ENCODE results near the gene PACSIN1. TPM values are rescaled to one million over a fixed set of nuclear protein-coding genes. Genes with fewer than 3 reads are reported as not detected.

The PACSIN1 gene
- not detected in 2 replicates for total RNA-seq (2014; rRNA removed; shearing (Covaris generic); ENCODE audit: low replicate concordance)

DNA sequence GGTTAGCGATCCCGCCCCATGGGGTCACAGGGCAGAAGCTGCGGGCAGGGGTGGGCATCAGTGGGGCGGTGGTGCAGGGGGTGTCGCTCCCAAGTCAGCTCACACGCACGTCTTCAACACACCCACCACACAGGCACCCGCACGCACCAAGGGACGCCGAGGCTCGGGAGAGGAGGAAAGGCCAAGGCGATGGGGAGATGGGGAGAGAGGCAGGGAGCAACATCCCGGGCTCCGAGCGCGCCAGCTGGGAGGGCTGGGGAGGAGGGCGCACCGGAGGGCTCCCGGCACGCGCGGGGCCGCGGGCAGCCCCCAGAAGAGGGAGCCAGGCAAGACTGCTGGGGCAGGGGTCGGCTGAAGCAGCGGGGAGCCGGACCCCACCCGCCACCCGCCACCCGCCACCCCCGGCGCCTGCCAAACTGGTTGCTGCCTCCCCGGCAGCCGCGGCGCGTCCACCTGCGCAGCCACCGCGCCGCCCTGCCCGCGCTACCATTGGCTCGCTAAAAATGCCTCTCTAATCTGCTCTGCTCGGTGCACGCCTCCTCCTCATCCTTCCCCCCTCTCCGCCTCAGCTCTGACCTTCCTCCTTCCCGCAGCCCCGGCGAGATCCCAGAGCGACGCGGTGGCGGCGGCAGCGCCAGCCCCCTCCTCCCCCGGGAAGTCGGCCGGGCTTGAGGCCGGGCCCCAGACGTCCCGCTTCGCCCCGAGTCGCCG is at the start of gene PACSIN1:
TSS of gene PACSIN1 (plus strand) at position 546 of the 711 bp plus-strand sequence. CDS start 60,230 bp downstream, outside the sequence.
- in situ Hi-C loops (cut with HindIII; ENCODE audit: low pct_unique_long_range_greater_than_20kb, low sequenced_read_pairs), result no loop called here
- no peak for DNase-seq (ENCODE audit: low read depth)

DNA sequence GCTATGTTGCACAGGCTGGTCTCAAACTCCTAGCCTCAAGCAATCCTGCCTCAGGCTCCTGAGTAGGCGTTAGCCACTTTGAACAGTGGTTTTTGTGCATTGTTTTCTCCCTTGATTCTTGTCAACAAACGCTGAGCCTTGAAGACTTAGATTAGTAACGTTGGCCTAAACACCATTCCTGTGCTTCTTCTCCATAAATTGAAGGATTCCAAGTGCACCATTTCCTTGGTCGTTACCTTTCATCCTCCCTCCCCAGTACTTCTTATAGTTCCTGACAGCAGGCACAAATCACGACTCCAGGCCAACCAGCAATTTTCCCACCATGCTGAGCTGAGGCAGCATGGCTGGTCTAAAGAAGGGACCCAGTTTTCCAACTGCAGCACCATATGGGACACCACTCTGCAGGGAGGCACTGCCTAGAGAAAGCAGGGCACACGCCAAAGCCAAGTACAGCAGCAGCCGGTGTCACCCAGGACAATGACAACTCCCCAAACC is 49.0 kb upstream of the PACSIN1 start:
- in situ Hi-C loops (cut with HindIII; ENCODE audit: low pct_unique_long_range_greater_than_20kb, low sequenced_read_pairs), result no loop called here
- DNase-seq (ENCODE audit: low read depth), result no peak

DNA sequence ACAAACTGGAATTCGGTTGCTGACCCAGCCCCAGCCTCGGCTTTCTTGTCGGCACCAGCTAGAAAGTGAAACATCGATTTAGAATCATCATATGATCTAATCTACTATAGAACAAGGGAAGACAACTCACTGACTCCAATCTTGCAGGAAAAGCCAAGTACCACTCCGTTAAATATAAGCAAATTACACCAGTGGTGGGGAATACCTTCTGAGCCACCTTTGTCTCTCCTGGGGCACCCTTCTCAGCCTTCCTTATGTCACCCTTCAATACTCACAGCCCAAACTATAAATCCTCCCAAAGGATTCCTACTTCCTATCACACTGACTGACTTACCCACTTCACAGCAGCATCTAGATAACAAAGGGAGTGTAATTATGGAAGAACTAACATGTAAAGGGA is 47.5 kb upstream of the PACSIN1 start:
- no peak for DNase-seq (ENCODE audit: low read depth)
- in situ Hi-C loops (cut with HindIII; ENCODE audit: low pct_unique_long_range_greater_than_20kb, low sequenced_read_pairs), result no loop called here

DNA sequence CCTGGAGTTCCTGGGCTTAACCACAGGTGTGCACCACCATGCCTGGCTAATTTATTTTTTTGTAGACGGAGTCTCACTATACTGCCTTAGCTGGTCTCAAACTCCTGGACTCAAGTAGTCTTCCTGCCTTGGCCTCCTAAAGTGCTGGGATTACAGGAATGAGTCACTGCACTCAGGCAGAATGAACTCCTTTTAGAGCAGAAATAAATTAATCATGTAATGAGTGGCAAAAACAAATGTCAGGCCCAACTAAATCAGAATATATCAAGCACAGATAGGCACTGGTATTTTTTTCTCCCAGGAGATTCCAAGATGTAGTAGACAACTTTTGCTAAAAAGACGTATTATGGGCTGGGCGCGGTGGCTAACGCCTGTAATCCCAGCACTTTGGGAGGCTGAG is 42.6 kb upstream of the PACSIN1 start:
- in situ Hi-C loops (cut with HindIII; ENCODE audit: low pct_unique_long_range_greater_than_20kb, low sequenced_read_pairs), result no loop called here
- DNase-seq (ENCODE audit: low read depth), result no peak

DNA sequence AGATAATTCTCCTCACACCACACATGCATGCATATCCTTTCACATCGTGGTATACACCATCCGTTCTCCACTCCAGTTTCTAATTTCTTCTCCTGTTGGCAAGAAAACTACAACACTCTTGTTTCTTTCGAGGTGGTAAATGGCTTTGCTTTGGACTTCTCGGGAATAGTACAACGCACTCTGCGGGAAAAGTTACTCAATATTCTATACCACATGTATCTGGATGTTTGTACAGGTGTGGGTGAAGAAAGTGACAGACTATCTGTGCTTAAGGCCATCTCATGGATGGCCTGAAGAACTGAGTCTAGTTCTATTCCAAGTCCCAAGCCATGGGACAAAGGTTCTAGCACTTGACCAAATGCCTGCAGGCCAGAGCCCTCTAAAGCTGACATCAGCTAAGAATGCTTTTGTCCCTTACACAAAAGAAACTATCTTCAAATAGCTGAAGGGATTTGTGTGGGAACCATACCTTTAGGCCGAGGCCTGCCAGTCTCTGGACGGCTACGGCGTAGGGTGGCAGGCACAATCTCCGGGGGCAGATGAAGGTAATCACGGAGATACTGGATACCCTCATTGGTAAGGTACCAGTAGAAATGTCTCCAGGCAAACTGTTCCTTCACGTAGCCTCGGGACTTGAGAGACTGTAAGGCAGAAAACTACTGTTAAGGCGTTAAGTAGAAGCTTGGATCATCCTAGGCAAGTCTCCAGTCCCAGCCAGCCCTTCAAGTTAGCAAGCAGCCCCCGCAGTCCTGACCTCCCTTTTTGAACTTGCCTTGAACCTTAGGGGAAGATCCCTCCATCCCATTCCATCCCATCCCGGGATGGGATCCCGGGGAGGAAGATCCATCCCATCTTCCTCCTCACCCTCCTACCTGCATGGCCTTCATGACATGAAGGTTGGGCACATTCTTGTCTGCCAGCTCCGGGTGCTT is 41.4 kb upstream of the PACSIN1 start:
- in situ Hi-C loops (cut with HindIII; ENCODE audit: low pct_unique_long_range_greater_than_20kb, low sequenced_read_pairs), result no loop called here
- no peak for DNase-seq (ENCODE audit: low read depth)

DNA sequence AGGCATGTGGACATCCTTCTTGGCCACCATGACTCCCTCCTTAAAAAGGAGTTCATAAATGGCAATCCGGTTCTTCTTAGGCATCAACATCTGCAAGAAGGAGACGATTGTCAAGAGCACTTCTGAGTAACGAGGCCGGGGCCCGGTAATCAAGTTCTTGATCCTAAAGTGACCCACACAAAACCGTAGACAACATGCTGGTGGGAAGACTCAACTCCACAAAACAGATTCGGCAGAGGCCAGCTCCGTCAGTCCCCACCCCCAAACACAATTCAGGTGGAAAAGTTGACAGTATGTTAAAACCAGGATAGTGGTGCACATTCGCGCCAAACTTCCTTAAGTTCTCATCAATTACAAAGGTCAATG is 40.8 kb upstream of the PACSIN1 start:
- in situ Hi-C loops (cut with HindIII; ENCODE audit: low pct_unique_long_range_greater_than_20kb, low sequenced_read_pairs), result no loop called here

DNA sequence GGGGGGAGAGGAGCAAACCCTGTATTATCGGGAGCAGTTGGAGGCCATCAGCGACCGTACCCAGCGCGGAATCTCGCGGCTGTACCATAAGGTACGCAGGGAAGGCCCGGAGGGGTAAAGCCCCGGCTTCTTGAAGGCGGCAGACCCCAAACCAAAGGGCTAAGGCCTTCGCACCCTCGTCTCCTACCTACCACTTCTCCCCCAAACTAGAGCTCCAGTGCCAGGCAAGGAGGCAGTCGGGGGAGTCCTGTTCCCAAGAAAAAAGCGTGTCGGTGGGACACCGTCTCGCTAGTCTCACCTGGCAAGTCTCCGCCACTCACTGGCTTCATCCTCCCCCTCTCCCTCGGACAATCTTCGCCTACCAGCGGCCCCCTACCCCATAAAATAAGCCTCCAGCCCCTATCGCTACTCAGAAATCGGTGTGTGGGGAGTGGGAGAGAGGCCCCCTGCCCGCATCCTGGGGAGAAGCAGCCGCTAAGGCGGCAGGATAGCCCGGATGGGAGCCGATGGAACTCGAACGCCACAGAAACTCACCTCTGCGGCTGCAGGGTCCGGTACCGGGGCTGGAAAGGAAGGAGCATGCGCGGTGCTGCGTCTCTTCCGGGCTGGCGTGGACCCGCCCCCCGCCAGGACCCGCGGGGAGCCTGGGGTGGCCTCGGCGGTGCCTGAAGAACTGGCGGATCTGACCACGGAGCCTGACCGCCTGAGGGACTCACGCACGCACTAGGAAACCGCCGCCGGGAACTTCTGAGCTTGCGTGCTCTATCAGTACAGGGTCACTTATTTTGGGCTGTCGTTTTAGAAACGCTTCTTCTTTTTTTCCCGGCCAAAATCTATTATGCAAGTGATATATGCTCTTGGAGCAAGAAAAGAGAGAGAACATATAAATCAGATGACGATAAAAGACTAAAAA is 40.1 kb upstream of the PACSIN1 start, which contains the start of gene RPS10:
TSS of gene RPS10 (minus strand) at position 572 of the 913 bp plus-strand sequence. CDS start 848 bp downstream, outside the sequence.
- peak; percentile 94 for DNase-seq (ENCODE audit: low read depth)
- in situ Hi-C loops (cut with HindIII; ENCODE audit: low pct_unique_long_range_greater_than_20kb, low sequenced_read_pairs), result no loop called here

More for the DNA sequence above, 40.8 kb upstream of the PACSIN1 start:
- no peak for DNase-seq (ENCODE audit: low read depth)

GRCh38 chr6:34435916-34436315 is 30.0 kb upstream of the PACSIN1 start:
- DNase-seq (ENCODE audit: low read depth), result no peak
- in situ Hi-C loops (cut with HindIII; ENCODE audit: low pct_unique_long_range_greater_than_20kb, low sequenced_read_pairs), result no loop called here

- DNase-seq (ENCODE audit: low read depth), result no peak
- in situ Hi-C loops (cut with HindIII; ENCODE audit: low pct_unique_long_range_greater_than_20kb, low sequenced_read_pairs), result no loop called here
Measured at GRCh38 chr6:34436803-34437643, 28.9 kb upstream of the PACSIN1 start.

- DNase-seq (ENCODE audit: low read depth), result no peak
- in situ Hi-C loops (cut with HindIII; ENCODE audit: low pct_unique_long_range_greater_than_20kb, low sequenced_read_pairs), result no loop called here
Measured at GRCh38 chr6:34437644-34437970, 28.3 kb upstream of the PACSIN1 start.

DNA sequence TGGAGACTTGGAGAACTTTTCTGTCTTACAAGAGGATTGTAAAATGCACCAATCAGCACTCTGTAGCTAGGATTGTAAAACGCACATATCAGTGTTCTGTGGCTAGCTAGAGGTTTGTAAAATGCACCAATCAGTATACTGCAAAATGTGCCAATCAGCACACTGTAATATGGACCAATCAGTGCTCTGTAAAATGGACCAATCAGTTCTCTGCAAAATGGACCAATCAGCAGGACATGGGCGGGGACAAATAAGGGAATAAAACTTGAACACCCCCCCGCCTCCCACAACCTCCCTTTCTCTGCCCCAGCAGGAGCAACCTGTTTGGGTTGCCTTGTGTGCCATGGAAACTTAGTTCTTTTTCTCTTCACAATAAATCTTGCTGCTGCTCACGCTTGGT is 27.2 kb upstream of the PACSIN1 start:
- in situ Hi-C loops (cut with HindIII; ENCODE audit: low pct_unique_long_range_greater_than_20kb, low sequenced_read_pairs), result no loop called here
- no peak for DNase-seq (ENCODE audit: low read depth)

DNA sequence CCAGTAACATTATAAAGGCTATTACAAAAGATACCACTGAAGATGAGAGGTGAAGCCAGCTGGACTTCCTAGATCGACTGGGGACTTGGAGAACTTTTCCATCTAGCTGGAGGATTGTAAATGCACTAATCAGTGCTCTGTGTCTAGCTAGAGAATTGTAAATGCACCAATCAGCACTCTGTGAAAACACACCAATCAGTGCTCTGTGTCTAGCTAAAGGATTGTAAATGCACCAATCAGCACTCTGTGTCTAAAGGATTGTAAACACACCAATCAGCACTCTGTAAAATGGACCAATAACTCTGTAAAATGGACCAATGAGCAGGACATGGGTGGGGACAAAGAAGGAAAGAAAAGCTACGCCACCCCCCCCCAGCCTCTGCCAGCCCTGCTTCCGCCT is 26.4 kb upstream of the PACSIN1 start:
- in situ Hi-C loops (cut with HindIII; ENCODE audit: low pct_unique_long_range_greater_than_20kb, low sequenced_read_pairs), result no loop called here
- DNase-seq (ENCODE audit: low read depth), result no peak

DNA sequence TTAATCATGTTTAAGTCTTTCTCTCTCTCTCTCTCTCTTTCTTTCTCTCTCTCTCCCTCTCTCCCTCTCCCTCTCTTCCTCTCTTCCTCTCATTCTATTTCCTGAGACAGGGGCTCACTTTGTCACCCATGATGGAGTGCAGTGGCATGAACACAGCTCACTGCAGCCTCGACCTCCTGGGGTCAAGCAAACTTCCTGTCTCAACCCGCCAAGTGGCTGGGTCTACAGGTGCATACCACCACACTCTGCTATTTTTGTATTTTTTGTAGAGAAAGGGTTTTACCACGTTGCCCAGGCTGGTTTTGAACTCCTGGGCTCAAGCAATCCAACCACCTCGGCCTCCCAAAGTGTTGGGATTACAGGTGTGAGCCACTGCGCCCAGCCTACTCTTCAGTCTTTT is 24.4 kb upstream of the PACSIN1 start:
- DNase-seq (ENCODE audit: low read depth), result no peak
- in situ Hi-C loops (cut with HindIII; ENCODE audit: low pct_unique_long_range_greater_than_20kb, low sequenced_read_pairs), result no loop called here

- no peak for DNase-seq (ENCODE audit: low read depth)
- in situ Hi-C loops (cut with HindIII; ENCODE audit: low pct_unique_long_range_greater_than_20kb, low sequenced_read_pairs), result no loop called here
Measured at GRCh38 chr6:34445313-34445860, 20.5 kb upstream of the PACSIN1 start.

GRCh38 chr6:34447386-34447785 is 18.5 kb upstream of the PACSIN1 start:
- no peak for DNase-seq (ENCODE audit: low read depth)
- in situ Hi-C loops (cut with HindIII; ENCODE audit: low pct_unique_long_range_greater_than_20kb, low sequenced_read_pairs), result no loop called here

DNA sequence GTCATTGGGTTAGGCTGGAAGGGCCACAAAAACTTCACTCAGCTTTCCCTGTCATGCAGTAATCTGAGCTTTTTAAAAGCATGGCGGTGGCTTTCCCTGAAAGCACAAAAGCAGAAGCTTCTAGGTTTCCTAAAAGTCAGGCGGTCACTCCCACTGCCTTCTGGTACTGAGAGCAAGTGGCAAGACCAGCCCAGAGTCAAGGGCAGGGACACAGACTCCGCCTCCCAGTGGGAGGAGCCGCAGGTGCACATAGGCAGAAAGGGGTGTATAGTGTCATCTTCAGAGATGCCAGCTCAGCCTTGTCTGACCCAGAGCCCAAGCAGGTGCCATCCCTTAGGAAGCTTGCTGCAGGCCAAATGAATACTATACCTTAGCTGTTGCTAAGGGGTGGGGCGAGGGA is 18.0 kb upstream of the PACSIN1 start:
- DNase-seq (ENCODE audit: low read depth), result no peak
- in situ Hi-C loops (cut with HindIII; ENCODE audit: low pct_unique_long_range_greater_than_20kb, low sequenced_read_pairs), result no loop called here

GRCh38 chr6:34451192-34451591 is 14.7 kb upstream of the PACSIN1 start:
- no peak for DNase-seq (ENCODE audit: low read depth)
- in situ Hi-C loops (cut with HindIII; ENCODE audit: low pct_unique_long_range_greater_than_20kb, low sequenced_read_pairs), result no loop called here

Measured in Caki2 (cell line).